Right hindlimb (tissue), 1 donor: Measurements from ENCODE around the gene ZBTB38.

Experiments used
- DNase-seq: peaks from one replicate; pipeline ENCODE4 v3.0.0-alpha.2; 2018

Gene ZBTB38, protein sequence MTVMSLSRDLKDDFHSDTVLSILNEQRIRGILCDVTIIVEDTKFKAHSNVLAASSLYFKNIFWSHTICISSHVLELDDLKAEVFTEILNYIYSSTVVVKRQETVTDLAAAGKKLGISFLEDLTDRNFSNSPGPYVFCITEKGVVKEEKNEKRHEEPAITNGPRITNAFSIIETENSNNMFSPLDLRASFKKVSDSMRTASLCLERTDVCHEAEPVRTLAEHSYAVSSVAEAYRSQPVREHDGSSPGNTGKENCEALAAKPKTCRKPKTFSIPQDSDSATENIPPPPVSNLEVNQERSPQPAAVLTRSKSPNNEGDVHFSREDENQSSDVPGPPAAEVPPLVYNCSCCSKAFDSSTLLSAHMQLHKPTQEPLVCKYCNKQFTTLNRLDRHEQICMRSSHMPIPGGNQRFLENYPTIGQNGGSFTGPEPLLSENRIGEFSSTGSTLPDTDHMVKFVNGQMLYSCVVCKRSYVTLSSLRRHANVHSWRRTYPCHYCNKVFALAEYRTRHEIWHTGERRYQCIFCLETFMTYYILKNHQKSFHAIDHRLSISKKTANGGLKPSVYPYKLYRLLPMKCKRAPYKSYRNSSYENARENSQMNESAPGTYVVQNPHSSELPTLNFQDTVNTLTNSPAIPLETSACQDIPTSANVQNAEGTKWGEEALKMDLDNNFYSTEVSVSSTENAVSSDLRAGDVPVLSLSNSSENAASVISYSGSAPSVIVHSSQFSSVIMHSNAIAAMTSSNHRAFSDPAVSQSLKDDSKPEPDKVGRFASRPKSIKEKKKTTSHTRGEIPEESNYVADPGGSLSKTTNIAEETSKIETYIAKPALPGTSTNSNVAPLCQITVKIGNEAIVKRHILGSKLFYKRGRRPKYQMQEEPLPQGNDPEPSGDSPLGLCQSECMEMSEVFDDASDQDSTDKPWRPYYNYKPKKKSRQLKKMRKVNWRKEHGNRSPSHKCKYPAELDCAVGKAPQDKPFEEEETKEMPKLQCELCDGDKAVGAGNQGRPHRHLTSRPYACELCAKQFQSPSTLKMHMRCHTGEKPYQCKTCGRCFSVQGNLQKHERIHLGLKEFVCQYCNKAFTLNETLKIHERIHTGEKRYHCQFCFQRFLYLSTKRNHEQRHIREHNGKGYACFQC (N-terminal part only)

DNA sequence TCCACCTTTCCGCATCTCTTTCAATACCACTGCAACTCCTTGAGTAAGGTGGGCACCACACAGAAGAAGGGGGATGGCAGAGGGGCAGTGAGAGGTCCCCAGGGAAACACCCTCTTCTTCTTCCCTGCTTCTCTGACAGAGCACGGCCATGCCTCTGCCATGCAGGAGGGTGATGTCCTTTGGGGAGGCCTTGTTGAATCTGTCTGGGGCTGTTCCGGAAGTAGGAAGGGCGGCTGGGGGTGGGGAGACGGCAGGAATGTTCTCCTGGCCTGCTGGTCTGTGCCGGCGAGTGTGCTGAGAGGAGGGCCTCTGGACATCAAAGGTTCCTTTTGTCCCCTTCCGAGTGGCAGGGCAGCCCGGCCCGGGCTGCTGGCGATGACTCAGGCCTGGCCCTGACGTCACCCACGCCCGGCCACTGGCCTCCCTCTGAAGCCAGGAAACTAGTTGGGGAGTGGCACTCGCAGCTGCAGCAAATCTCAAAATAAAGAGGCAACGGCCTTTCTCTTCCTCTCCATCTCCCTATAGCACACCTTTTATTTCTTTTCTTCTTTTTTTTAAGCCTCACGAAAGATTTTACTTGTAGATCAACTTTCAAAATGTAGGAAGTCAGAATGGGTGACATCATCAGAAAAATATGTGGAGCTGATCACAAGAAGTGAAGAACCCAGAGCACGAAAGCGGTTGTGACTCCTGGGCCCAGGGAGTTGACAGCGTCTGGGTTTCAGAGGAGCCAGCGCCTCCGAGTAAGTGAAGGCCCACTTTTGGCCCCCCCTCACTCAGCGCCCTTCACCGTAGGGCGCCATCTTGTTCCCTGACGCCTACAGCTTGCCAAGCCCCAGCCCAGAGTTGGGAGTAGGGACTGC, at the start of gene ZBTB38:
Gene ZBTB38 (plus strand): TSS at position 443 of the 863 bp plus-strand sequence. CDS start 73,885 bp downstream, outside the sequence.
- DNase-seq = peak; percentile 86

DNA sequence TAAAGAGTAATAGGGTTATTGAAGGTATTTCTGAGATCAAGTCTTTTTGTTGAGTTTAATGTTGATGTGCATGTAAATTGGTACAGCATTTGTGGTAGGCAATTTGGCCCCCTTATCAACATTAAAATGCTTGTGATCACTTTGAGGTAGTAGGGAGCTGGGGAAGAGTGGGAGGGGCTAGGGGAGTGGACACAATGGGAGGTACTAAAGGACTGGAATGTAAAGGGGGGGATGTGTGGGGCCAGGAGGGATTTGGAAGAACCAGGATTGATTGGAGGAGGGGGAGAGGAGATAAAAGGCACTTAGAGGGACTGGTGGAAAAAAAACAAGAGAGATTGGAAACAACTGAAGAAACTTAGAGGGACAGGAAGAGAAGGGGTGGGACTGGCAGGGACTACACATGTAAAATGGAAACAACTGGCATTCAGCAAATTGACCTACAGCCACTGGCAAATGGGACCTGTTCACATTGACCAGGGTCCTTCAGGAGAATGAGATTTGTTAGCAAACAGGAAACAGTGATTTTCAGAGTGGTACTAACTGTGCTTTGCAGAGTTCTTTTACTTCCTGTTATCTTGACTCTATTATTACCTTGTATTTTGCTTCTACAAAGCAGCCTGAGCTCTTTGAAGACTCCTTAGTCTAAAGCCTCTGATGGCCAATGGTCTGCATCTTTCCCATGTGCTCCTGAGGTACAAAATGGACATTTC, 47.8 kb upstream of the ZBTB38 start:
- DNase-seq = no peak

DNA sequence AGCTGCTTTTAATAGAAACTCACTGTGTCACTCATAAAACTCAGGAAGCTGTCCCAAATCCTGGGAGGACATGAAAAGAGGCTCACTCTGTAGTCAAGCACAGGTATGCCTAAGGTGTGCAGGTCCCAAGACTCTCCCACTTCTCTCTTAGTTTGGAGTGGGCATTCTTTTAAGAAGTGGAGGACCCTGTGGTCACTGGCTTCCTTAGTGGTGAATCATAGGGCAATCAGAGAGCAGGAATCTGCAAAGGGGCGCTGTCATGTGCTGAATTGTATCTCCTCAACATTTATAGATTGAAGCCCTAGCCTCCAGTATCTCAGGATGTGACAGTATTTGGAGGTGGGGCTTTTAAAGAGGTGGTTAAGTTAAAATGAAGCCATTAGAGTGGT, 47.2 kb upstream of the ZBTB38 start:
- no peak for DNase-seq

DNA sequence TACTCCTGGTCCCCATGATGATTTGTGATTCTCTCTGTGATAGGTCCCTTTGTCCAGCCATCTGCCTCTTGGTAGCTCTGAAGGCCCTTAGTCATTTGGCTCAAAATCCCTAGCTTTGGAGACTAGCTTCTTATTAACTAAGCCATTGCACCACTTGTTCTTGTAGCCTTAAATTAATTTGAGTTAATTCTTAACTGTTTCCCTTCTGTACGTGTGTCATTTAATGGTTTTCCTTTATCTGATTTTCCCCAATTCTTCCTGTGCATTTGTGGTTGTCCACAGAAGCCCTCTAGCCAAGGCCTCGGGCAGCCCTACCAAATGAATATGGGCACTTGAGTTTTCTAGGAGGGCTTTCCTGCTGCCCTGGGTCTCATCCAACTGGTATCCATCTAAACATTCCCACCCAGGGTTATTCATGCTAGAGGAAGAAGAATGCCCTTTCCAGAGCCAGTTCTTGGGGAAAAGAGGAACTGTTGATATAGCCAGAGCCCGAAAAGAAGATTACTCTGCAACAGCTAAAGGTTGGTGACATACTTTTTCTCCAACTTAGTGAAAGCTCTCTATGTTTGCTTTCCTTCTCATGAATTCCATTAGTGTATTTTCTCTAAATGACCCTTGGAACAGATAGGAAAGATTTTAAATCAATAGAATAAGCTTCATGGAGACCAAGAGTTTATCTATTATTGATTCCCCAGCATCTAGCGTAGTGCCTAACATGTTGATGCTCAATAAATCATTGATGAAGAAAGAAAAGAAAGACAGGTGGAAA, 44.2 kb upstream of the ZBTB38 start:
- no peak for DNase-seq

DNA sequence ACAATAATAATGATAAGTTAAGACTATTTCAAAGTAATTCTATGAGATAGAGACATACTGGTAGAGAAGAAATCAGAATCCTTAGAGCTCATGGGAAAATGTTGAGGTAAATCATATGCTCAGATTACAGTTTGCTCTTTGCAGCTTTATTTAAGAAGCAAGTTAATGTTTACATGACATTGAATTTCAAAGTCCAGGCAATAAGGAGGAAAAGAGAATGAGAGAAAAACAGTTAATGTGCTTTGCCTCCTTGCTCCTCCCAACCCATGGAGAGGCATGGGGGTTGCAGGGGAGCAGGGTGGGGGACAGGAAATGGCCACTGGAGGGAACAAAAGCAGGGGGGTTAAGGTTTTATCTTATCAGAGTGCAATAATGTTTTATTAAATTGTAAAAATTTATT, 42.2 kb upstream of the ZBTB38 start:
- DNase-seq = no peak

DNA sequence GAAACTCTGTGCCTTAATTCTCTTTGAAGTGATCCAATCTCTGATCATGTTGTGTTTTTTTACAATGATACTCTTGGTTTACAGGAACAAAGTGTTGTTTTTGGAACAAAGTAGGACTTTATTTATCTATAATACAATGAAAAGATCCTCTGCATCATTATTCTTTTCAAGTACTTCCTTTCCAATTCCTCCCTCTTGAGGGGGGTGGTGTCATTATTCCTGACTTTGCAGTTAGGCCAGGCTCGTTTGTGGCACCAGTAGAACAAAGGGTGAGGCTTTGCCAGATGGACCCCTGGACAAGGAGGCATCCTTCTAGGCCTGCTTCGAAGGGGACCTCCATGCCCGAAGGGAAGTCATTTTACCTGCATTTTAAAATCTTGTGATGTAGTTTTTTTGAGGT, 41.7 kb upstream of the ZBTB38 start:
- DNase-seq = no peak

DNA sequence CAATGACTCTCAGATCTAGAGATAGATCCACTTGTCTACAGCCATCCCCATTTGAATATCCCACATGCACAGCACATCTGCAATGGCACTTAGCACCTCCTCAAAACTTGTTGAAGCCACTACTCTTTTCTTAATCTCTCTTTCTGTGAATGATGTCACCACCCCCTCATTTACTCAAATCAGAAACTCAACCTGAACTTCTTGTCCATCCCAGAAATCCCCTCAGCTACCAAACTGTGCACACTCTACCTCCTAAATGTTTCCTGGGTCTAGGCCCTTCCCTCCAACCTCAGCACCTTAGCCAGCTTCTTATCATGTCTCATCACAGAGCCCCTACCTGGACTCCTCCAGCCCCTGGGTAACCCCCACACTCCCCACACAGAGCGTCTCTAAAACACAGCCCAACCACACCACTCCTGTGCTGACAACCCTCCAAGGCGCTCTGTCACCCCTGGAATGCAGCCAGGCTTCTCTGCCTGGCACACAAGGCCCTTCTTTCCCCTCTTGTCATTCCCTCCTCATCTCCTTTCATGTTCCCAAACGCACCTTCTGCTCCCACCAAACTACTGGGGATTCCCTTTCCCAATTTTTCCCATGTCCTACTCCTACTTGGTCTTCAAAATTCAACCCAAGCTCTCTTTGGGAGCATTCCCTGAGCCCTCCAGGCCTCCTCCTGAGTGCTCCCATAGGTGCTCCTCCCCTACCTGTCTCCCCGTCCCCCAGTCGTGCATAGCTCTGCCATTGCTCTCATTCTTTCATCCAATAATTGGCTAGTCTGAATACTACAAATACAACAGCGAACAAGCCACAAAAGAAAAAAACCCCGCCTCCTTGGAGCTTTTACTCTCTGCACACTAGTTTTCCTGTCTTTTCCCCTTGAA, 39.8 kb upstream of the ZBTB38 start:
- DNase-seq = no peak

DNA sequence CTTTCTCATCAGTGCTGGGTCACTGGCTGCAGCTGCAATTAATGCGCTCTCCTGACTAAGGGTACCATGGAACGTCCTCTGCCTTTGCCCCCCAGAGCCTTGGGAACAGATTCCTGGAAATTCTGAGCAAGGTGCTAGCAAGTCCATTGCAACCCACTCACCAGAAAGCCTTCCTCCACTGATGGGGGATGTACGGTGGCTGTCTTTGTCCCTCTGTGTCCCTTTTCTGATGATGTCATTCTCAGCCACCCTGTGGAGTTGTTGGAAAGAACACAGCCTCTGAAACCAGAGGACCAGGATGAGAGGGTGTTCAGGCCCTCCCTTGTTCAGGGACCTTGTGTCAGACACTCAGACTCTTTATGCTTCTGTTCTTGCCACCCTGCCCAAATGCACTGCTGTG, 38.1 kb upstream of the ZBTB38 start:
- no peak for DNase-seq

DNA sequence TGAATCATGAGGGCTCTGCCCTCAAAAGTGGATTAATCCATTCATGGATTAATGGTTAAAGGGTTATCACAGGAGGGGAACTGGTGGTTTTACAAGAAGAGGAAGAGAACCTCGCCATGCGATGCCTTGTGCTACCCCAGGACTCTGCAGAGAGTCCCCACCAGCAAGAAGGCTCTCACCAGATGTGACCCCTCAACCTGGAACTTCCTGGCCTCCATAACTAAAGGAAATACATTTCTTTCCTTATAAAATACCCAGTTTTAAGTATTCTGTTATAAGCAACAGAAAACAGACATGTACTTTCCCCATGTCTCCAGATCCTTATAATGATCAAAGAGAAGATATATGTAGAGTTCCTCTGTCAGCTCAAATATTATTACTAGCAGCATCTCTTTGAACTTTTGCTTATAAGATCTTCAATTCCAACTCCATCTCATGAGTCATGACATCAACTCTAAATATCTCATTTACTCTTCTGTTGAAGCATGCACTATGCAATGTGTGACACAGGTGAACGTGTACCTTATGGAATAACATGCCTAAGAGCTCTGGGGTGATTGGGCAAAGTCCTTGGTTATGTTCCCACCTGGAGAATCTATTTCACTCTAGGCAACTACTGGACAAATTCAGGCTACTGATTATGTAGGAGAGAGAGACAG, 37.5 kb upstream of the ZBTB38 start:
- DNase-seq = no peak

DNA sequence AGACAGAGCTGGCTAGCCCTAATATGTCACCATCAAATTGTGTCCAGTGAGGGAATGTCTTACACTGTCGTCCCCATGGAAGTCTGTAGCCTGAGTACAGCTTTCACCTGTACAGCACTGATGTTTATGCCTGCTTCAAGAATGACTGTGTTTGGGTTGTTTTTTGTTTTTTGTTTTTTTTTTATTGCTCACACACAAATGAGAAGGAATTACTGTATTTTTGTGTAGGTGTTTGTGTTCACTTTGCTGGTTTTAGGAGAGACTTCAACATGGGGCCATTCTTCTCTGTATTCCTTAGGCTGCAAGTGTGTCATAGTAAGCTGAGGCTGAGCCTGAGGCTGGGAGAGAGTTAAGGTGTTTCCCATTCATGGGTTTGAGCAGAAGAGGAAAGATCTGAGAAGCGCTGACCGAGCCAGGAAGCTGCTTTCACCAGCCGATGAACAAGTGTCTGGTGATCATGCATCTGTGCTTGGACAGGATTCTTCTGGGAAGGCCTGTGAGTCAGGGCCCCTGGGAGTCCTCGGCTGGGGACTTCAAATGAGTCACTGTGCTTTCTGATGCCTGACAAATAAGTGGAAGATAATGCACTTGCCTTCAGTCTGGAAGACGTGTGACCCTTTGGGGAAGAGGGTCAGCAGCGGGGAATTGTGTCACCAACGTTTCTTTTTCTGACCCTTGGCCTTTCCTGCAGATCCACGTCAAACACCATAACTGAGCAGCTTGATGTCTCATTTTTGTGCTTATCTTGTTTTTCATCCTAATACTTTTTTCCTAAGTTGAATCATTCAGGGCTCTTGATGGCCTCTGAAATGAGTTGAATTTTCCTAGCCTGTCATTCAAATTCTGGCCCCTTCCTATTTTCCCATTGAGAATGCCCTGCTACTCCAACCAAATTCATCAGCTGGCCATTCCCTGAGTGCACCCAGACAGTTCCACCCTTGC, 36.7 kb upstream of the ZBTB38 start:
- no peak for DNase-seq

DNA sequence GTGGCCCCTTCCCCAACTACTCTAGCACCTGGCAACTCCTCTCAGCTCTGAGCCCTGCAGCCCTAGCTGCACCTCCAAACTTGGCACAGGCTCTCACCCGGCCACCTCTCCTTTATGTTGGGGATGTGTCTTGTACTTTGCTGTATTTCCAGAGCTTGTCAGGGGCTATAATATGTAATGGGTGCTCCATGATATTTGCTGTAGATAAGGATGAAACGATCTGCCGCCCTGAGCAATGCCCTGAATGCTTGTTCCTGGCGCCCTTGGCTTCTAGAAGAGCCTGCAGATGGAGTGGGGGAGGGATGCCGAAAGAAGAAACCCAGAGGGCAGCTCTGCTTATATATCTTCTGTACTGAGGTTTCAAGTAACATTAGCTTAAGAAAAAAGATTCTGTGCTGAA, 35.9 kb upstream of the ZBTB38 start:
- DNase-seq = no peak

DNA sequence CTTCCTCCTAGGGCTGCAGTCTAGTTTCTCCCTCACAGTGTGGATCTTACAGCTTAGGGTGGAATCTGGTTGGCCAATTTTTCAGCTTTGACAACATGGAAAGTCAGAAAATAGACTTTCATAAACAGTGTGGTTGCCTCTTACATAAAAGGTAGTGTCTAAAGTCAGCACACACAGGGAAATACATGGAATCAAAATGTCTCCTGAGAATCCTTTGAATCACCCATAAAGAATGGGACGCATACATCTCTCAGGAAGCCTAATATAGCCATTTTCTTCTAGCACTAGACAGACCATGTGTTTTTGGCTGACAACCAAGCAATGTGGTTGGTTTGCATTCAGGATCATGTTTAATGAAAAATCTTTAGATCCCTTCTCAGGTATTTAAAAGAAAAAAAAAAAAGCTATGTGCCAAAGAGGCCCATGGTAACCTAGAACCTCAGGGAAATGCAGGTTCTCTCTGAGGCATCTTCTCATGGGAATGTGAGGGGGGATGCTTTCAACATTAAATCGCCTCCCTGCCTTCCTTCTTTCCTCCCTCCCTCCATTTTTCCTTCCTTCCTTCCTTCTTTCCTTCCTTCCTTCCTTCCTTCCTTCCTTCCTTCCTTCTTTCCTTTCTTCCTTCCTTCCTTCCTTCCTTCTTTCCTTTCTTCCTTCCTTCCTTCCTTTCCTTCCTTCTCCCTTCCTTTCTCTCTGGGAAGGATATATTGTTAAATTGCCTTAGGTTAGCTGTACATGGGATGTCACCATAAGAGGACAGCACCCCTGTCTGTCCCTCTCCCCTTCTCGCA, 34.3 kb upstream of the ZBTB38 start:
- DNase-seq = no peak

DNA sequence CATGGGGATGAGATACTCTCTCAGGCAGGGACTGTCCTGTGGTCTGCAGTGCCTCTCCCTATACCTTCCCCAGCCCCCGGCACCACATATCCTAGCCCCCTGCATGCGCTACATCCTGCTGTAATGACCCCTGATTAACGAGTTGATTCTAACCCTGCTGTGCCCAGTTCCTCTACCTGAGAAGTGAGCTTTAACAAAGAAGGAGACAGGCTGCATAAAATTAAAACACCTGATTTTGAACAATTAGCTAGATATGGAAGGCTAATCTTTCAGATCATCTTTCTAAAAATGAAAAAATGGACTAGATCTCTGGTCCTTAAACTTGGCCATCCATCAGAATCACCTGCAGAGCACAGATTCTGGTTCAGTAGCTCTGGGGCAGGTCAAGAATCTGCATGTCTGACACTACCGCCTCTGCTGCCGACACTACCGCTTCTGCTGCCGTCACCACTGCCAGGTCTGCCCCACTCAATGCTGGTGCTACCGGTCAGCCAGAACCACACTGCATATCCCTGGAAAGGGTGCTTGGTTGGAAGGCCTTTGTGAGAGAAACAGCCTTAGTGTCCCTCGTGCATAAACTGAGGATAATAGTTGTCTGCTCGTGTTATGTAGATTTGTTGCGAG, 33.6 kb upstream of the ZBTB38 start:
- no peak for DNase-seq

DNA sequence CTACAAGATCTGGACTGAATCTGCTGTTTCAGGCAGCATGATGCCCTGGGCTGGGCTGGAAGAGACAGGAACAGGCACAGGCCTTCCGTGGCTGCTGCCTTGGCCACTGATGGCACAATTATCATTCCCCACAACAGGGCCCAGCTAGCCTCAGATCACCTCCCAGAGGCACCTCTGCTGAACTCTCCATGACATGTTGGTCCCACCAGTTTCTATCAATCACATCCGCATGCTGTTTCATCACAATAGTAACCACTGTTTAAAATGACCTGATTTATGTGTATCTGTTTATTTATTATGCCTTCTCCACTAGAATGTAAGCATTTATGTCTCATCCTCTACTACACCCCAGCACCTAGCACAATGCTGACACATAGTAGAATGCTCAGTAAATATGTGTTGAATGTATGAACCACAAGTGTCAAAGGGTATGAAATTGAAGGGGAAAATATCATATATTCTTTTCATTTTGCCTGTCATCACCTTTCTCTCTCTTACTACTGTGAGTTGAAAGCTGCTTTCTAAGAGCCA, 32.7 kb upstream of the ZBTB38 start:
- no peak for DNase-seq

DNA sequence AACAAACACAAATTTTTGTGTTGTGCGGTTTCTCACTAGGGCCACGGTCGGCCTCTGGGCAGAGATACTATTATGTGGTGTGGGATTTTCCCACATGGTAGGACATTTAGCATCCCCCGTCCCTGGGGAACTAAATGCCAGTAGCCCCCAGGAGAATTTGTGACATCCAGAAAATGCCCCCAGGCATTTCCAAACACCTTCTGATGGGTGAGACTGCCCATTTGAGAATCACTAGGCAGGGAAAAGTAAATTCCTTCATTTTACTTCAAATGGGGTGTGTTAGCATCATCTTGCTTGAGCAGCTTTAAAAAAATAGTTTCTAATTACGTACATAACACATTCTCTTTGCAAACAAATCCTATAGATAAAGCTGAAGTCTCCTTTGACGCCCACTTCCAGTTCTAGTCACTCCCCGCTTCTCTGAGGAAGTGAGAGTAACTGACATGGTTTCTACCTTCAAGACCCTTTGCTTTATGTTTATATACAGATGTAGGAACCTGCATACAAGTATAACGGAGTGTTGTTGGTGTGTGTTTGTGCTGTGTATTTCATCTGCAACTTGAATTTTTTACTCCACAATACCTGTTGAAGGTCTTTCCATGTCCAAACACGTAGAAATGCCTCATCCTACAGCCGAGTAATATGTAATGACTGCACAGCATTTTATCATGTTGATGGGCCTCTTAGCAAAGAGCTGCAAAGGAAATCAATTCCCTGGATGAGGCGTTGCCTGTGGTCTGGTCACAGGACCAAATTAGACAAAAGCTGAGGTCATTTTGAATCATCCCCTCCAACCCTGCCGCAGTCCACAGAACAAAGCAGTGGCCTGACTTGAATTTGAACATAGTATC, 31.4 kb upstream of the ZBTB38 start:
- no peak for DNase-seq

DNA sequence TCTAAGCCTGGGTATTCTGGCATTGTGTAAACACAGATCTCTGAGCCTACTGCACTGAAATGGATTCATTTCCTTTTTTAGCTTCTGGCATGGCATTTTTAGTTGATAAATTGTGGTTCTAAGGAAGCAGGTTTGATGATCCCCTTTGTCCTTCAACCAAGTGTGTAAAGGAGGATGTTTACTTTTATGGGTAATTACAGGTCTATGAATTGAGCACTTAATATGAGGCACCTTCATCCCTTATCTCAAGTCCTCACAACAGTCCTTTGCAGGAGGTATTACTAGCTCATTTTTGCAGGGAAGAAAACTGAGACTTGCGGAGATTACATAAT, 30.8 kb upstream of the ZBTB38 start:
- no peak for DNase-seq
